Measurements from ENCODE around the gene TECRL. TPM values are rescaled to one million over a fixed set of nuclear protein-coding genes. Genes with fewer than 3 reads are reported as not detected.

TECRL gene
- total RNA-seq, 2 donors from 2014 or later, result 0.21 TPM; not detected in 1

GRCh38 chr4:64359489-64359888, 49.8 kb downstream of the TECRL start:
- Histone ChIP-seq H3K4me1 (no peaks in the 10 kb centered on the region), H3K4me3 (no peak overlapping the region), H3K9ac (ENCODE audit: low read depth in 2 of 2, low read length in 2 of 2) (no peak overlapping the region), H3K9me3 (no peaks in the 10 kb centered on the region), H3K27ac (no peak overlapping the region), H3K36me3 (no peaks in the 10 kb centered on the region), H3K27me3 (no peaks in the 10 kb centered on the region)
- intact Hi-C loops (cut with DNase I), result no loop called here
- no peak for TF ChIP-seq CTCF (IDR thresholded peaks at IDR 0.05)
- no peak for DNase-seq

GRCh38 chr4:64353904-64354303, 55.3 kb downstream of the TECRL start:
- no peak for DNase-seq
- H3K27ac ChIP-seq, result no peak overlapping the region

GRCh38 chr4:64341711-64342110, 67.5 kb downstream of the TECRL start:
- Histone ChIP-seq H3K9ac (ENCODE audit: low read depth in 2 of 2, low read length in 2 of 2) (no peak overlapping the region), H3K27me3 (no peaks in the 10 kb centered on the region), H3K36me3 (no peaks in the 10 kb centered on the region), H3K27ac (no peak overlapping the region), H3K4me3 (no peak overlapping the region), H3K9me3 (no peaks in the 10 kb centered on the region), H3K4me1 (no peaks in the 10 kb centered on the region)
- no peak for DNase-seq
- intact Hi-C loops (cut with DNase I), result no loop called here
- no peak for TF ChIP-seq CTCF (IDR thresholded peaks at IDR 0.05)

More at GRCh38 chr4:64353904-64354303, 55.3 kb downstream of the TECRL start:
- TF ChIP-seq CTCF (IDR thresholded peaks at IDR 0.05), result no peak
- no peaks in the 10 kb centered on the region for H3K36me3 ChIP-seq
- no peak overlapping the region for H3K9ac ChIP-seq (ENCODE audit: low read depth in 2 of 2, low read length in 2 of 2)
- H3K4me3 ChIP-seq, result no peak overlapping the region
- H3K9me3 ChIP-seq, result no peaks in the 10 kb centered on the region
- intact Hi-C loops (cut with DNase I), result no loop called here
- no peaks in the 10 kb centered on the region for H3K27me3 ChIP-seq
- H3K4me1 ChIP-seq, result no peaks in the 10 kb centered on the region

- no peak for TF ChIP-seq CTCF (IDR thresholded peaks at IDR 0.05)
- intact Hi-C loops (cut with DNase I), result no loop called here
- Histone ChIP-seq H3K4me1 (no peaks in the 10 kb centered on the region), H3K27me3 (no peaks in the 10 kb centered on the region), H3K9ac (ENCODE audit: low read depth in 2 of 2, low read length in 2 of 2) (no peak overlapping the region), H3K27ac (no peak overlapping the region), H3K4me3 (no peak overlapping the region), H3K9me3 (no peaks in the 10 kb centered on the region), H3K36me3 (no peaks in the 10 kb centered on the region)
- no peak for DNase-seq
These were observed 68.8 kb downstream of the TECRL start for GRCh38 chr4:64340218-64341110.

- intact Hi-C loops (cut with DNase I), result no loop called here
- no peaks in the 10 kb centered on the region for H3K9me3 ChIP-seq
- DNase-seq, result no peak
- TF ChIP-seq CTCF (IDR thresholded peaks at IDR 0.05), result no peak
- H3K4me1 ChIP-seq, result no peaks in the 10 kb centered on the region
- no peaks in the 10 kb centered on the region for H3K36me3 ChIP-seq
- no peak overlapping the region for H3K4me3 ChIP-seq
- H3K9ac ChIP-seq (ENCODE audit: low read depth in 2 of 2, low read length in 2 of 2), result no peak overlapping the region
- H3K27ac ChIP-seq, result no peak overlapping the region
- no peaks in the 10 kb centered on the region for H3K27me3 ChIP-seq
These were observed 74.3 kb downstream of the TECRL start for GRCh38 chr4:64334964-64335363.

All from colonic mucosa (tissue), 4 donors.